ENCODE results near the gene HSD17B7.
A peak's percentile ranks its signal among the peaks of the same experiment; 100 is the strongest.
"Not testable (repeated sequence)": the region's sequence is repeated elsewhere in the genome, so short reads cannot be mapped to it uniquely, and the experiment has no call there.

Gene HSD17B7

DNA sequence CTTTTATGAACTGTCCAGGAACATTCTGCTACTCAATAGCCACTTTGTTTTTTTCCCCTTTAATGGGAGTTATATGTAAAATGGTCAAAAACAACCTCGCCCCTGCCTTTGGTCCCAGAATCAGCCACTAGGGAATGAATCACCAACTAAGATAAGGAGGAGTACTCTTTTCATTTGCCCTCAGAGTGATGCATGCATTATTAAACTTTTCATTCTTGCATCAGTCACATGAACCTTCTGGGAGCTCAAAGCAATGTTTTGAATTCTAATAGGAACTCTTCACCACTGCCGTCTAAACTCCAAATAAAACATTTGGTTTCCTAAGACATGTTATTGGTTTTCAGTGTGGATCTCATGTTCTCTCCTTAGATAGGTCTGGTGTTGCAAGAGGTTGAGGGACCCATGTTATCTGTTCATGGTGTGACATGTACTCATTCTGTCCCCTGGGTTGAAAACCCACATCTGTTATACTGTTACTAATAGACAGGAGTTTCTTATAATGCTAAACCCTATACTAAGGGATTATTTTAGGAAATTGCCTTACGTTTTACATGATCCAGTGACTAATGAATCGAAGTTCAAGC, 17.8 kb upstream of the HSD17B7 start:
- Histone ChIP-seq H3K9me3 (ENCODE audit: control insufficient read depth in 1 of 2, low read length in 2 of 2) (no peaks in the 10 kb centered on the region), H3K4me1 (ENCODE audit: control insufficient read depth in 1 of 2, insufficient read depth in 2 of 2, low read length in 2 of 2) (no peaks in the 10 kb centered on the region), H3K27me3 (ENCODE audit: control insufficient read depth in 1 of 2, insufficient read depth in 2 of 2, low read length in 2 of 2) (no peaks in the 10 kb centered on the region), H3K27ac (ENCODE audit: low read depth, low read length) (no peak overlapping the region), H3K9ac (ENCODE audit: low read depth in 1 of 2, low read length in 2 of 2) (no peak overlapping the region), H3K36me3 (ENCODE audit: control insufficient read depth in 1 of 2, insufficient read depth in 2 of 2, low read length in 2 of 2) (peaks cover 0 to 5% of the 10 kb centered on the region in 2 donors), H3K4me3 (ENCODE audit: low read depth in 1 of 2, low read length in 2 of 2) (no peak overlapping the region)

DNA sequence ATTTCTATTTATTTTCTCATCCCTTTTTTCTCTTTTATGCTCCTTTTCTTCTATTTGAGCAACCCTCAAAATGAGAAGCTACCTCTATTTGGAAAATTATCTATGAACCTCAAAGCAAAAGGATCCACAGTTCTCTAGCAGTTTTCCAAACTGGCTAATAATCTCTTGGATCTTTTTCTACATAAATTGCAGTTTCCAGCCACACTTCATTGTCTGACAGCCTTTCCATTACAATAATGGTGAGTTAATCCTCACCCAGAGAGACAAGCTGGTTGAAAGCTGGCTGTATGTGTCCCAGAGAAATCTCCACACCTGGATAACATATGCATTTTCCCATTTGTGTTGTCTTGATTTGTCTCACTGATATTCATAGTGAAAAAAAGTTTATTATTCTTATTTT, 16.5 kb upstream of the HSD17B7 start:
- no peak overlapping the region for H3K27ac ChIP-seq (ENCODE audit: low read depth, low read length)
- peaks cover 0 to 5% of the 10 kb centered on the region in 2 donors for H3K36me3 ChIP-seq (ENCODE audit: control insufficient read depth in 1 of 2, insufficient read depth in 2 of 2, low read length in 2 of 2)
- no peaks in the 10 kb centered on the region for H3K9me3 ChIP-seq (ENCODE audit: control insufficient read depth in 1 of 2, low read length in 2 of 2)

GRCh38 chr1:162779043-162779442, 11.5 kb upstream of the HSD17B7 start:
- Histone ChIP-seq H3K27me3 (ENCODE audit: control insufficient read depth in 1 of 2, insufficient read depth in 2 of 2, low read length in 2 of 2) (no peaks in the 10 kb centered on the region), H3K36me3 (ENCODE audit: control insufficient read depth in 1 of 2, insufficient read depth in 2 of 2, low read length in 2 of 2) (no peaks in the 10 kb centered on the region), H3K27ac (ENCODE audit: low read depth, low read length) (no peak overlapping the region), H3K4me1 (ENCODE audit: control insufficient read depth in 1 of 2, insufficient read depth in 2 of 2, low read length in 2 of 2) (no peaks in the 10 kb centered on the region), H3K9ac (ENCODE audit: low read depth in 1 of 2, low read length in 2 of 2) (no peak overlapping the region), H3K9me3 (ENCODE audit: control insufficient read depth in 1 of 2, low read length in 2 of 2) (no peaks in the 10 kb centered on the region), H3K4me3 (ENCODE audit: low read depth in 1 of 2, low read length in 2 of 2) (no peak overlapping the region)

More for the DNA sequence above, 16.5 kb upstream of the HSD17B7 start:
- no peaks in the 10 kb centered on the region for H3K27me3 ChIP-seq (ENCODE audit: control insufficient read depth in 1 of 2, insufficient read depth in 2 of 2, low read length in 2 of 2)
- no peak overlapping the region for H3K9ac ChIP-seq (ENCODE audit: low read depth in 1 of 2, low read length in 2 of 2)
- H3K4me1 ChIP-seq (ENCODE audit: control insufficient read depth in 1 of 2, insufficient read depth in 2 of 2, low read length in 2 of 2) = no peaks in the 10 kb centered on the region
- no peak overlapping the region for H3K4me3 ChIP-seq (ENCODE audit: low read depth in 1 of 2, low read length in 2 of 2)

DNA sequence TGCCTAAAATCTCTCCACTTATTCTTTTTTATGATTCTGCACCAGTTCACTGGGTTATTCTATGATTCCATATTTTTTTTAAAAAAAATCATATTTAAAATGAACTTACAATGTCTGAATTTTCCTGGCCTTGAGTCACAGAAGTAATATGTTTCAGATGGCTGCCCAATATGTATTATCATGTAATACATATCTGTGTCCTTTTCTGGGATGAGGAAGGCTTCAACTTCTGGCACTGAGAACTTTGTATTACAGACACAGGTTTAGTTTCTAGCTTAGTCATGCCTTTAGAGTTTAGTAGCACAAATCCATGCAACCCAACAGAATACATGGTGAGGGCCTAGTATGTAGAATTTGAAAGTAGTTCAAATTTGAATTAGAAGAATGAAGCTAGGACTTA, 7.8 kb upstream of the HSD17B7 start:
- H3K9me3 ChIP-seq (ENCODE audit: control insufficient read depth in 1 of 2, low read length in 2 of 2) = no peaks in the 10 kb centered on the region
- no peaks in the 10 kb centered on the region for H3K36me3 ChIP-seq (ENCODE audit: control insufficient read depth in 1 of 2, insufficient read depth in 2 of 2, low read length in 2 of 2)
- H3K9ac ChIP-seq (ENCODE audit: low read depth in 1 of 2, low read length in 2 of 2) = no peak overlapping the region
- no peaks in the 10 kb centered on the region for H3K27me3 ChIP-seq (ENCODE audit: control insufficient read depth in 1 of 2, insufficient read depth in 2 of 2, low read length in 2 of 2)
- no peaks in the 10 kb centered on the region for H3K4me1 ChIP-seq (ENCODE audit: control insufficient read depth in 1 of 2, insufficient read depth in 2 of 2, low read length in 2 of 2)
- H3K27ac ChIP-seq (ENCODE audit: low read depth, low read length) = no peak overlapping the region
- H3K4me3 ChIP-seq (ENCODE audit: low read depth in 1 of 2, low read length in 2 of 2) = no peak overlapping the region

- not testable (repeated sequence) for H3K4me3 ChIP-seq (ENCODE audit: low read depth in 1 of 2, low read length in 2 of 2); H3K9ac ChIP-seq (ENCODE audit: low read depth in 1 of 2, low read length in 2 of 2); H3K4me1 ChIP-seq (ENCODE audit: control insufficient read depth in 1 of 2, insufficient read depth in 2 of 2, low read length in 2 of 2); H3K36me3 ChIP-seq (ENCODE audit: control insufficient read depth in 1 of 2, insufficient read depth in 2 of 2, low read length in 2 of 2); H3K27me3 ChIP-seq (ENCODE audit: control insufficient read depth in 1 of 2, insufficient read depth in 2 of 2, low read length in 2 of 2); H3K27ac ChIP-seq (ENCODE audit: low read depth, low read length); H3K9me3 ChIP-seq (ENCODE audit: control insufficient read depth in 1 of 2, low read length in 2 of 2)
These were observed 5.6 kb upstream of the HSD17B7 start for GRCh38 chr1:162784926-162785325.

DNA sequence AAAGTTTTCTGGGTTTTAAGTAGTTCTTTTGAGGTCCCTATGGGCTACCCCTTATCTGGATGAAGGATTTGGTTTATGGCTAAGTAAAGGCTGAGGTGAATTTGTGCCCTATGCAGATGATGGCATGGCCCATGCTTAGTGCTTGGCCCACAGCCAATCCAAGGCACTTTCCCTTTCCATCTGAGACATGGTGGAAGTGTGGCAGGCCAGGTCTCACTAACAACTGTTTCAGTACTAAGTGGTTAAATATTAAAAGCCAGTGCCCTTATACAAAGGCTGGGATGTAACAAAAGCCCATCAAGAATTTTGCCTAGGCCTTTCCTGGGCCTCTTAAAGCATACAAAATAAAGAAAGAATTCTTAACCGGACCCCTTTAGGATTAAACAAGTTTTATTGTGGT, 1.7 kb upstream of the HSD17B7 start:
- H3K27me3 ChIP-seq (ENCODE audit: control insufficient read depth in 1 of 2, insufficient read depth in 2 of 2, low read length in 2 of 2); H3K9me3 ChIP-seq (ENCODE audit: control insufficient read depth in 1 of 2, low read length in 2 of 2); H3K9ac ChIP-seq (ENCODE audit: low read depth in 1 of 2, low read length in 2 of 2); H3K4me3 ChIP-seq (ENCODE audit: low read depth in 1 of 2, low read length in 2 of 2); H3K36me3 ChIP-seq (ENCODE audit: control insufficient read depth in 1 of 2, insufficient read depth in 2 of 2, low read length in 2 of 2); H3K4me1 ChIP-seq (ENCODE audit: control insufficient read depth in 1 of 2, insufficient read depth in 2 of 2, low read length in 2 of 2); H3K27ac ChIP-seq (ENCODE audit: low read depth, low read length): not testable (repeated sequence)

GRCh38 chr1:162790985-162791357, 469 bp downstream of the HSD17B7 start:
- H3K27me3 ChIP-seq (ENCODE audit: control insufficient read depth in 1 of 2, insufficient read depth in 2 of 2, low read length in 2 of 2); H3K4me1 ChIP-seq (ENCODE audit: control insufficient read depth in 1 of 2, insufficient read depth in 2 of 2, low read length in 2 of 2); H3K36me3 ChIP-seq (ENCODE audit: control insufficient read depth in 1 of 2, insufficient read depth in 2 of 2, low read length in 2 of 2); H3K9me3 ChIP-seq (ENCODE audit: control insufficient read depth in 1 of 2, low read length in 2 of 2): not testable (repeated sequence)
- H3K27ac ChIP-seq (ENCODE audit: low read depth, low read length) = peak overlapping the region; percentile 78
- peak overlapping the region; percentile 47 to 70 for H3K4me3 ChIP-seq (ENCODE audit: low read depth in 1 of 2, low read length in 2 of 2)
- peak overlapping the region in 1 of 2 donors; percentile 43 for H3K9ac ChIP-seq (ENCODE audit: low read depth in 1 of 2, low read length in 2 of 2)

DNA sequence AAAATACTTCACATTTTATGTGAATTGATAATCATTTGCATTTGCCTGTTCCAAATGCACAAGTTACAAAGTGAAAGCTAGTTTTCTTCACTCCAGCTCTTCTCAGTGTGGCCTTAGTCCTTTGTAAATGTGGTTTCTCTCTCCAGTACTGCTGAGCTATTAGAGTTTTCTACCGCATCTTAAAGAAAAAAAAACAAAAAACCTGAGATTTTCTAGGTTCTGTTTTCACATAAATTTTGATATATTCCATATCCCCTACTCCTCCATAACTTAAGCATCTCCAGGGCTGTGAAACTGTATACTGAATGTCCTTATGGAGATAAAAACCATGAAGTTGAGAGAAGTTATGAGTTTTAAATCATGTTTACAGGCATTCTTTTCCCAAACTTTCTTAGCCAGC, 3.8 kb downstream of the HSD17B7 start:
- H3K4me1 ChIP-seq (ENCODE audit: control insufficient read depth in 1 of 2, insufficient read depth in 2 of 2, low read length in 2 of 2); H3K27me3 ChIP-seq (ENCODE audit: control insufficient read depth in 1 of 2, insufficient read depth in 2 of 2, low read length in 2 of 2); H3K36me3 ChIP-seq (ENCODE audit: control insufficient read depth in 1 of 2, insufficient read depth in 2 of 2, low read length in 2 of 2); H3K9ac ChIP-seq (ENCODE audit: low read depth in 1 of 2, low read length in 2 of 2); H3K27ac ChIP-seq (ENCODE audit: low read depth, low read length); H3K4me3 ChIP-seq (ENCODE audit: low read depth in 1 of 2, low read length in 2 of 2); H3K9me3 ChIP-seq (ENCODE audit: control insufficient read depth in 1 of 2, low read length in 2 of 2): not testable (repeated sequence)

DNA sequence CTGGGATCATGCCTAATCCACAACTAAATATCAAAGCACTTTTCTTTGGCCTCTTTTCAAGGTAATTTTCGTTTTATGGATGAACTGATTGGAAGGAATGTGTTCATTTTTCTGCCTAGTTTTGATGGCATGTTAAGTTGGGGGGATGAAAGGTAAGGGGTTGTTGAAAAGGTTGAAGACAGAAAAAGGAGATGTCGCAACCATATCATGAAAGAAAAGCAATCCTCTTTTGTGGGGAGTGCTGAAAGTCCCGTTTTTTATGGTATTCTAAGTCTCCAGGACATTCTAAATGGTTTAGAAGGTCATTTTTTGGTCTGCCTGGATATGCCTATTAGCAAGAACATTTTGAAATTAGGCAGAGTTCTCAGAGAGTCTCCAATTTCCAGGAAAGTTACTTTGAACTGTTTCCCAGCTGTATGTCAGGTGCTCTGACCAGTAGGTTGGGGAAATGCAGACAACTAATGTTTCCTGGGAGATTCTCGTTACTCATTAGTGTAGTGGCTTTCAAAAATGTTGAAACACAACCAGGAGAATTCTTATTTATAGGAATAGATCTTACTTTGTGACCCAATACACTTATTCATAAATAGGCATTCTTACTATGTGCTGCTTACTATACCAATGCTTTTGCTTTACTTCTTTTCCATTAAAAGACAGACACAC, 6.2 kb downstream of the HSD17B7 start:
- peaks cover 0 to 13% of the 10 kb centered on the region in 2 donors for H3K36me3 ChIP-seq (ENCODE audit: control insufficient read depth in 1 of 2, insufficient read depth in 2 of 2, low read length in 2 of 2)
- not testable (repeated sequence) for H3K27ac ChIP-seq (ENCODE audit: low read depth, low read length); H3K4me3 ChIP-seq (ENCODE audit: low read depth in 1 of 2, low read length in 2 of 2); H3K27me3 ChIP-seq (ENCODE audit: control insufficient read depth in 1 of 2, insufficient read depth in 2 of 2, low read length in 2 of 2); H3K4me1 ChIP-seq (ENCODE audit: control insufficient read depth in 1 of 2, insufficient read depth in 2 of 2, low read length in 2 of 2); H3K9ac ChIP-seq (ENCODE audit: low read depth in 1 of 2, low read length in 2 of 2); H3K9me3 ChIP-seq (ENCODE audit: control insufficient read depth in 1 of 2, low read length in 2 of 2)

- H3K9me3 ChIP-seq (ENCODE audit: control insufficient read depth in 1 of 2, low read length in 2 of 2); H3K4me3 ChIP-seq (ENCODE audit: low read depth in 1 of 2, low read length in 2 of 2); H3K27ac ChIP-seq (ENCODE audit: low read depth, low read length); H3K4me1 ChIP-seq (ENCODE audit: control insufficient read depth in 1 of 2, insufficient read depth in 2 of 2, low read length in 2 of 2); H3K9ac ChIP-seq (ENCODE audit: low read depth in 1 of 2, low read length in 2 of 2); H3K27me3 ChIP-seq (ENCODE audit: control insufficient read depth in 1 of 2, insufficient read depth in 2 of 2, low read length in 2 of 2): not testable (repeated sequence)
- peaks cover 0 to 26% of the 10 kb centered on the region in 2 donors for H3K36me3 ChIP-seq (ENCODE audit: control insufficient read depth in 1 of 2, insufficient read depth in 2 of 2, low read length in 2 of 2)
These were observed 9.7 kb downstream of the HSD17B7 start for GRCh38 chr1:162799995-162800830.
